GM23338 (cell line): ENCODE results near the gene TMEM134. TPM values are rescaled to one million over a fixed set of nuclear protein-coding genes. Genes with fewer than 3 reads are reported as not detected.

Source experiments
- ATAC-seq: fragments of 200-7000 bp; cut with Tn5 transposase; 3 replicates; pipeline ENCODE4 v1.9.1; 2020
- DNase-seq: peaks from one replicate; pipeline ENCODE4 v3.0.0-alpha.2; 2015; ENCODE audit warnings: low spot score
- H2AFZ ChIP-seq: fragments of 200-600 bp; sonication (generic); 2 replicates; pipeline ENCODE4 v1.8.0; 2016; ENCODE audit warnings: antibody characterized with exemption, mild to moderate bottlenecking, moderate library complexity
- H3F3A ChIP-seq: fragments of 200-600 bp; sonication (generic); replicated peaks from 2 replicates; pipeline ENCODE4 v1.8.0; 2017; ENCODE audit warnings: antibody characterized with exemption, mixed run types, low read depth
- H3K27ac ChIP-seq: fragments of 200-600 bp; sonication (generic); 2 replicates; pipeline ENCODE4 v1.6.1; 2016; ENCODE audit warnings: low read depth
- H3K27me3 ChIP-seq: fragments of 200-600 bp; sonication (generic); 2 replicates; pipeline ENCODE4 v1.8.0; 2016; ENCODE audit warnings: mild to moderate bottlenecking, mixed run types, moderate library complexity; ENCODE audit not compliant: insufficient read depth
- H3K36me3 ChIP-seq: fragments of 200-600 bp; sonication (generic); 2 replicates; pipeline ENCODE4 v1.8.0; 2016; ENCODE audit warnings: mild to moderate bottlenecking; ENCODE audit not compliant: insufficient read depth
- H3K4me1 ChIP-seq: fragments of 200-600 bp; sonication (generic); 2 replicates; pipeline ENCODE4 v1.8.0; 2016; ENCODE audit warnings: mild to moderate bottlenecking, moderate library complexity; ENCODE audit not compliant: insufficient read depth
- H3K4me2 ChIP-seq: fragments of 200-600 bp; sonication (generic); 2 replicates; pipeline ENCODE4 v1.7.1; 2017; ENCODE audit warnings: mixed run types
- H3K4me3 ChIP-seq: fragments of 200-600 bp; sonication (generic); 2 replicates; pipeline ENCODE4 v1.6.1; 2016; ENCODE audit warnings: mixed run types
- H3K79me2 ChIP-seq: fragments of 200-600 bp; sonication (generic); replicated peaks from 2 replicates; pipeline ENCODE4 v1.8.0; 2017; ENCODE audit warnings: mild to moderate bottlenecking; ENCODE audit not compliant: insufficient read depth
- H3K9me2 ChIP-seq: fragments of 200-600 bp; sonication (generic); 2 replicates; pipeline ENCODE4 v1.8.0; 2017; ENCODE audit not compliant: insufficient read depth
- H4K20me1 ChIP-seq: fragments of 200-600 bp; sonication (generic); replicated peaks from 2 replicates; pipeline ENCODE4 v1.8.0; 2017; ENCODE audit warnings: mild to moderate bottlenecking; ENCODE audit not compliant: insufficient read depth
- H3K27ac Mint-ChIP-seq: 2 replicates; pipeline ENCODE4 v1.8.0; 2020; ENCODE audit warnings: inconsistent platforms, mild to moderate bottlenecking, moderate library complexity, mixed read lengths
- H3K27me3 Mint-ChIP-seq: 3 replicates; pipeline ENCODE4 v1.8.0; 2022; ENCODE audit warnings: low read depth, mild to moderate bottlenecking, moderate library complexity, mixed read lengths, inconsistent platforms; ENCODE audit not compliant: insufficient read depth, poor library complexity
- H3K36me3 Mint-ChIP-seq: 3 replicates; pipeline ENCODE4 v1.8.0; 2021; ENCODE audit warnings: low read depth, mild to moderate bottlenecking, inconsistent platforms, moderate library complexity, mixed read lengths
- H3K4me1 Mint-ChIP-seq: 3 replicates; pipeline ENCODE4 v1.8.0; 2020; ENCODE audit warnings: mild to moderate bottlenecking, inconsistent platforms, mixed read lengths
- H3K4me3 Mint-ChIP-seq: 3 replicates; pipeline ENCODE4 v1.8.0; 2021; ENCODE audit warnings: moderate library complexity, mild to moderate bottlenecking, inconsistent platforms, mixed read lengths
- H3K9me3 Mint-ChIP-seq: 3 replicates; pipeline ENCODE4 v1.8.0; 2020; ENCODE audit warnings: moderate library complexity, mild to moderate bottlenecking, inconsistent platforms, mixed read lengths
- CREB1 ChIP-seq: fragments of 250-450 bp; sonication (Bioruptor Pico); IDR thresholded peaks from 2 replicates; pipeline ENCODE4 v1.5.0; 2020; ENCODE audit warnings: low read depth, mild to moderate bottlenecking, moderate library complexity
- CTCF ChIP-seq, 2 experiments: fragments of 200-600 bp in 1 of 2; sonication (generic) in 1 of 2; conservative IDR thresholded peaks; 2 replicates each; pipeline versions ENCODE4 v1.5.1 to v1.6.1; 2016 to 2017; ENCODE audit warnings: antibody characterized with exemption in 2 of 2, low read depth in 2 of 2, mild to moderate bottlenecking in 2 of 2, moderate library complexity in 1 of 2
- EZH2 ChIP-seq: fragments of 200-600 bp; sonication (generic); IDR thresholded peaks from one replicate; pipeline ENCODE4 v1.8.0; 2017; ENCODE audit warnings: antibody characterized with exemption, mild to moderate bottlenecking, low read depth; ENCODE audit not compliant: unreplicated experiment
- POLR2AphosphoS5 ChIP-seq: IDR thresholded peaks from 2 replicates; pipeline ENCODE4 v1.6.1; 2016; ENCODE audit warnings: antibody characterized with exemption, low read depth
- ZNF114 ChIP-seq: fragments of 250-450 bp; sonication (Bioruptor Pico); IDR thresholded peaks from 2 replicates; pipeline ENCODE4 v1.5.0; 2020; ENCODE audit warnings: mild to moderate bottlenecking, moderate library complexity
- ZNF331 ChIP-seq: fragments of 250-450 bp; sonication (Bioruptor Pico); IDR thresholded peaks from 2 replicates; pipeline ENCODE4 v1.5.0; 2020; ENCODE audit warnings: low read depth, mild to moderate bottlenecking, moderate library complexity
- long read RNA-seq: library from polyadenylated mRNA; unstranded; transcript quantifications from one replicate; pipeline ENCODE4 v2.0.0, GENCODE V29; 2020; ENCODE audit not compliant: unreplicated experiment
- polyA plus RNA-seq: library from polyadenylated mRNA; unstranded; fragments of >200 nt; fragmentation: Nextera tagmentation; extraction: Ambion mirVana; gene quantifications from 2 replicates; pipeline ENCODE4 v1.2.1, GENCODE V29; 2016
- total RNA-seq: library from RNA; depleted of rRNA; stranded (reverse); fragments of >200 nt; shearing (Covaris generic); gene quantifications from 2 replicates; pipeline ENCODE4 v1.2.3, GENCODE V29; 2014; rRNA removed
- TF ChIP-seq, protein P1 (sequence below): fragments of 250-450 bp; sonication (Bioruptor Pico); IDR thresholded peaks from 2 replicates; pipeline ENCODE4 v1.5.0; 2020; ENCODE audit warnings: mild to moderate bottlenecking, moderate library complexity
- TF ChIP-seq, protein P2 (sequence below): IDR thresholded peaks from one replicate; pipeline ENCODE4 v1.6.1; 2018; ENCODE audit warnings: antibody characterized with exemption; ENCODE audit not compliant: unreplicated experiment

Gene TMEM134, protein sequence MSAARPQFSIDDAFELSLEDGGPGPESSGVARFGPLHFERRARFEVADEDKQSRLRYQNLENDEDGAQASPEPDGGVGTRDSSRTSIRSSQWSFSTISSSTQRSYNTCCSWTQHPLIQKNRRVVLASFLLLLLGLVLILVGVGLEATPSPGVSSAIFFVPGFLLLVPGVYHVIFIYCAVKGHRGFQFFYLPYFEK
- total RNA-seq = 61.4 and 101 TPM in 2 replicates
- 64.7 and 69.2 TPM in 2 replicates for polyA plus RNA-seq
- long read RNA-seq, transcript TMEM134-201 (7 exons, 3,534 nt) = major isoform, 18 of 26 reads
- long read RNA-seq, partial matches to known transcripts = 0 of 26 reads
- long read RNA-seq, other reads (novel, unspliced or antisense) = 6 of 26 reads

DNA sequence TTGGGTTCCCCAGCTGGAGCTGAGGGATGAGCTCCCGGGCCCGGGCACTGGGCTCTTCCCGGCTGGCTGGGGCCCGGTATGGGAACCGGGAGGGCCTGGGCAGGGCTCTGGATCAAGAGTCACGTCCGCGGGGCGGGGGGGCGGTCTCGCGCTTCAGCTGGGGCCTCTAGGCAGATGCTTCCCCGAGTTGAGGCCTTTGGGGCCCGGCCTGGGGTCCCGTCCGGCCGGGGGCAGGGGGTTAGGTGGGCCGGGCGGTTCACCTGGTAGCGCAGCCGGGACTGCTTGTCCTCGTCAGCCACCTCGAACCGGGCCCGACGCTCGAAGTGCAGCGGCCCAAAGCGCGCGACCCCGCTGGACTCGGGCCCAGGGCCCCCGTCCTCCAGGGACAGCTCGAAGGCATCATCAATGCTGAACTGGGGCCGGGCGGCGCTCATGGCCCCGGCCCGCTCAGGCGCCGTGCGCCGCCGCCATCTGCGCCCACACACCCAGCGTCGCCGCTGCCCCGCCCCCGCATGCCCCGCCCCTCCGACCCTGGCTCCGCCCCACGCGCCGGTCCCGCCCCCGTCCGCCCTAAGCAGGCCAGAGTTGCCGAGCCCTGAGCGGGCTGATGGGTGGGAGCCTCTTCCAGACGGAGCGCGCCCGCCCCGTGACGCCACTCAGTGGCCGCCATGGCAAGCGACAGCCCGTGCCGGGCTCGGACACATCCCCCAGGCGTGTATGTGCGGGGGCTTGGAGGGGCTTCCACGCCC is at the start of gene TMEM134:
Gene TMEM134 (minus strand): TSS at position 493 of the 749 bp plus-strand sequence. CDS start 59 bp downstream, at position 434.
- Histone ChIP-seq H3K79me2 (peaks cover 9% of the 10 kb centered on the region; the same call in 1 of the 2 replicates), H3K9me2 (no peaks in the 10 kb centered on the region), H3K27ac (no peak within 1 kb of the TSS; the same call in 1 of the 2 replicates), H3K4me3 (peak within 1 kb of the TSS; percentile 92), H3K36me3 (no peaks in the 10 kb centered on the region), H3K4me1 (peaks cover 13% of the 10 kb centered on the region; the same call in 1 of the 2 replicates), H3F3A (no peaks in the 10 kb centered on the region), H3K4me2 (peak within 1 kb of the TSS; percentile 93), H2AFZ (peak within 1 kb of the TSS; percentile 99), H3K27me3 (no peaks in the 10 kb centered on the region), H4K20me1 (no peaks in the 10 kb centered on the region)
- H3K27me3 Mint-ChIP-seq = peaks cover 20% of the 10 kb centered on the region
- H3K36me3 Mint-ChIP-seq = no peaks in the 10 kb centered on the region; the same call in 2 of the 3 replicates
- peaks cover 15% of the 10 kb centered on the region for H3K4me1 Mint-ChIP-seq
- H3K27ac Mint-ChIP-seq = peak within 1 kb of the TSS; percentile 93
- H3K4me3 Mint-ChIP-seq = peak within 1 kb of the TSS; percentile 88
- DNase-seq (peak; percentile 95), ATAC-seq (peak; percentile 74)
- peak; percentile 83 for TF ChIP-seq CREB1 (CRISPR knock-in tag)
- TF ChIP-seq, protein P1, sequence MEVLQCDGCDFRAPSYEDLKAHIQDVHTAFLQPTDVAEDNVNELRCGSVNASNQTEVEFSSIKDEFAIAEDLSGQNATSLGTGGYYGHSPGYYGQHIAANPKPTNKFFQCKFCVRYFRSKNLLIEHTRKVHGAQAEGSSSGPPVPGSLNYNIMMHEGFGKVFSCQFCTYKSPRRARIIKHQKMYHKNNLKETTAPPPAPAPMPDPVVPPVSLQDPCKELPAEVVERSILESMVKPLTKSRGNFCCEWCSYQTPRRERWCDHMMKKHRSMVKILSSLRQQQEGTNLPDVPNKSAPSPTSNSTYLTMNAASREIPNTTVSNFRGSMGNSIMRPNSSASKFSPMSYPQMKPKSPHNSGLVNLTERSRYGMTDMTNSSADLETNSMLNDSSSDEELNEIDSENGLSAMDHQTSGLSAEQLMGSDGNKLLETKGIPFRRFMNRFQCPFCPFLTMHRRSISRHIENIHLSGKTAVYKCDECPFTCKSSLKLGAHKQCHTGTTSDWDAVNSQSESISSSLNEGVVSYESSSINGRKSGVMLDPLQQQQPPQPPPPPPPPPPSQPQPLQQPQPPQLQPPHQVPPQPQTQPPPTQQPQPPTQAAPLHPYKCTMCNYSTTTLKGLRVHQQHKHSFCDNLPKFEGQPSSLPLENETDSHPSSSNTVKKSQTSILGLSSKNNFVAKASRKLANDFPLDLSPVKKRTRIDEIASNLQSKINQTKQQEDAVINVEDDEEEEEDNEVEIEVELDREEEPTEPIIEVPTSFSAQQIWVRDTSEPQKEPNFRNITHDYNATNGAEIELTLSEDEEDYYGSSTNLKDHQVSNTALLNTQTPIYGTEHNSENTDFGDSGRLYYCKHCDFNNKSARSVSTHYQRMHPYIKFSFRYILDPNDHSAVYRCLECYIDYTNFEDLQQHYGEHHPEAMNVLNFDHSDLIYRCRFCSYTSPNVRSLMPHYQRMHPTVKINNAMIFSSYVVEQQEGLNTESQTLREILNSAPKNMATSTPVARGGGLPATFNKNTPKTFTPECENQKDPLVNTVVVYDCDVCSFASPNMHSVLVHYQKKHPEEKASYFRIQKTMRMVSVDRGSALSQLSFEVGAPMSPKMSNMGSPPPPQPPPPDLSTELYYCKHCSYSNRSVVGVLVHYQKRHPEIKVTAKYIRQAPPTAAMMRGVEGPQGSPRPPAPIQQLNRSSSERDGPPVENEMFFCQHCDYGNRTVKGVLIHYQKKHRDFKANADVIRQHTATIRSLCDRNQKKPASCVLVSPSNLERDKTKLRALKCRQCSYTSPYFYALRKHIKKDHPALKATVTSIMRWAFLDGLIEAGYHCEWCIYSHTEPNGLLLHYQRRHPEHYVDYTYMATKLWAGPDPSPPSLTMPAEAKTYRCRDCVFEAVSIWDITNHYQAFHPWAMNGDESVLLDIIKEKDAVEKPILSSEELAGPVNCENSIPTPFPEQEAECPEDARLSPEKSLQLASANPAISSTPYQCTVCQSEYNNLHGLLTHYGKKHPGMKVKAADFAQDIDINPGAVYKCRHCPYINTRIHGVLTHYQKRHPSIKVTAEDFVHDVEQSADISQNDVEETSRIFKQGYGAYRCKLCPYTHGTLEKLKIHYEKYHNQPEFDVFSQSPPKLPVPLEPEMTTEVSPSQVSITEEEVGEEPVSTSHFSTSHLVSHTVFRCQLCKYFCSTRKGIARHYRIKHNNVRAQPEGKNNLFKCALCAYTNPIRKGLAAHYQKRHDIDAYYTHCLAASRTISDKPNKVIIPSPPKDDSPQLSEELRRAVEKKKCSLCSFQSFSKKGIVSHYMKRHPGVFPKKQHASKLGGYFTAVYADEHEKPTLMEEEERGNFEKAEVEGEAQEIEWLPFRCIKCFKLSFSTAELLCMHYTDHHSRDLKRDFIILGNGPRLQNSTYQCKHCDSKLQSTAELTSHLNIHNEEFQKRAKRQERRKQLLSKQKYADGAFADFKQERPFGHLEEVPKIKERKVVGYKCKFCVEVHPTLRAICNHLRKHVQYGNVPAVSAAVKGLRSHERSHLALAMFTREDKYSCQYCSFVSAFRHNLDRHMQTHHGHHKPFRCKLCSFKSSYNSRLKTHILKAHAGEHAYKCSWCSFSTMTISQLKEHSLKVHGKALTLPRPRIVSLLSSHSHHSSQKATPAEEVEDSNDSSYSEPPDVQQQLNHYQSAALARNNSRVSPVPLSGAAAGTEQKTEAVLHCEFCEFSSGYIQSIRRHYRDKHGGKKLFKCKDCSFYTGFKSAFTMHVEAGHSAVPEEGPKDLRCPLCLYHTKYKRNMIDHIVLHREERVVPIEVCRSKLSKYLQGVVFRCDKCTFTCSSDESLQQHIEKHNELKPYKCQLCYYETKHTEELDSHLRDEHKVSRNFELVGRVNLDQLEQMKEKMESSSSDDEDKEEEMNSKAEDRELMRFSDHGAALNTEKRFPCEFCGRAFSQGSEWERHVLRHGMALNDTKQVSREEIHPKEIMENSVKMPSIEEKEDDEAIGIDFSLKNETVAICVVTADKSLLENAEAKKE = no peak
- TF ChIP-seq, protein P2, sequence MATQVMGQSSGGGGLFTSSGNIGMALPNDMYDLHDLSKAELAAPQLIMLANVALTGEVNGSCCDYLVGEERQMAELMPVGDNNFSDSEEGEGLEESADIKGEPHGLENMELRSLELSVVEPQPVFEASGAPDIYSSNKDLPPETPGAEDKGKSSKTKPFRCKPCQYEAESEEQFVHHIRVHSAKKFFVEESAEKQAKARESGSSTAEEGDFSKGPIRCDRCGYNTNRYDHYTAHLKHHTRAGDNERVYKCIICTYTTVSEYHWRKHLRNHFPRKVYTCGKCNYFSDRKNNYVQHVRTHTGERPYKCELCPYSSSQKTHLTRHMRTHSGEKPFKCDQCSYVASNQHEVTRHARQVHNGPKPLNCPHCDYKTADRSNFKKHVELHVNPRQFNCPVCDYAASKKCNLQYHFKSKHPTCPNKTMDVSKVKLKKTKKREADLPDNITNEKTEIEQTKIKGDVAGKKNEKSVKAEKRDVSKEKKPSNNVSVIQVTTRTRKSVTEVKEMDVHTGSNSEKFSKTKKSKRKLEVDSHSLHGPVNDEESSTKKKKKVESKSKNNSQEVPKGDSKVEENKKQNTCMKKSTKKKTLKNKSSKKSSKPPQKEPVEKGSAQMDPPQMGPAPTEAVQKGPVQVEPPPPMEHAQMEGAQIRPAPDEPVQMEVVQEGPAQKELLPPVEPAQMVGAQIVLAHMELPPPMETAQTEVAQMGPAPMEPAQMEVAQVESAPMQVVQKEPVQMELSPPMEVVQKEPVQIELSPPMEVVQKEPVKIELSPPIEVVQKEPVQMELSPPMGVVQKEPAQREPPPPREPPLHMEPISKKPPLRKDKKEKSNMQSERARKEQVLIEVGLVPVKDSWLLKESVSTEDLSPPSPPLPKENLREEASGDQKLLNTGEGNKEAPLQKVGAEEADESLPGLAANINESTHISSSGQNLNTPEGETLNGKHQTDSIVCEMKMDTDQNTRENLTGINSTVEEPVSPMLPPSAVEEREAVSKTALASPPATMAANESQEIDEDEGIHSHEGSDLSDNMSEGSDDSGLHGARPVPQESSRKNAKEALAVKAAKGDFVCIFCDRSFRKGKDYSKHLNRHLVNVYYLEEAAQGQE = no peak
- TF ChIP-seq EZH2 = no peak
- TF ChIP-seq POLR2AphosphoS5 = peak; percentile 80
- TF ChIP-seq CTCF (conservative IDR thresholded peaks at IDR 0.05; ENCODE audit: low read depth in 2 of 2) = peak in 1 of 2 experiments; percentile 62; a peak in 3 of 4 replicates
- TF ChIP-seq ZNF331 = no peak
- TF ChIP-seq ZNF114 = no peak
- H3K9me3 Mint-ChIP-seq = no peaks in the 10 kb centered on the region
